ENCODE results near the gene APC2. TPM values are rescaled to one million over a fixed set of nuclear protein-coding genes. Genes with fewer than 3 reads are reported as not detected.

APC2 gene
- total RNA-seq, 1 experiment from 2014 or later, result 0.68 TPM

DNA sequence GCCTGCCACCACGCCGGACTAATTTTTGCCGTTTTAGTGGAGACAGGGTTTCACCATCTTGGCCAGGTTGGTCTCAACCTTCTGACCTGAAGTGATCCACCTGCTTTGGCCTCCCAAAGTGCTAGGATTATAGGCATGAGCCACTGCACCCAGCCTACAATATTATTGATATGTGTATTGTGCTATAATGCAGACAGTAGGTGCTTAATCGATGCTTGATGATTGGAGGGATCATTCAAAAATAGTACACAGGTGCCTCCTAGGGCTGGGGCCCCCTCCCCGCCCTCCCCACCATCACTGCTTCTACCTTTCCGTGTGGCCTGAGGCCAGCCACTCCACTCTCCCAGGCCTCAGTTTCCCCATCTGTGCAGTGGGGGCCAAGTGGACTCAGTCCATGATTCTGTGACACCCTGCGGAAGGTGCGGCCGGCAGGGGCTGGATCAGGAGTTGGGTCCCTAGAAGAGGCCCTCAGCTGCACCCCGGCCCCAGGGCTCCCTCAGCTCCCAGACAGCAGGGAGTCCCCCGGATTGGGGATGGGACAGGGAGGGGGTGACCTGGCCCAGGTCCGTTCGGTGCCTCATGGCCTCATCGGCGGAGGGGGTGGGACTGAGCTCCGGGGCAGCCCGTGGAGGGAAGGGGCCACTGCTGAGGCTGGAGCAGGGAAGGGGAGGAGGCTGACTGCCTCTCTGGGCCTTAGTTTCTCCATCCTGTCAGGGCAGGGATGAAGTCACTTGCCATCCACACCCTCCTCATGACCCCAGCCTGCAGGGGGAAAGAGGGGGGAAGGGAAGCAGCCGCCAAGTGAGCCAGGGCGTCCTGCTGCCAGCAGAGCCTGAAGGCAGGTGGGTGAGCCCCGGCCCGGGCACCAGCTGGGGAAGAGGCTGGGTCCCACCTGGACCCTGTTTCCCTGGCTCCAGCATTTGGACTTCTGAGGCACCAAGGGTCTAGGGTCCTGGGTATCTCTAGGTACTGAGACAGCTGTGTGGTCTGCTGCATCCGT is 61.7 kb downstream of the APC2 start:
- Histone ChIP-seq H3K79me1 (ENCODE audit: insufficient read depth, low read depth, low read length, poor library complexity, severe bottlenecking) (no peaks in the 10 kb centered on the region), H3K56ac (ENCODE audit: insufficient read length, low read depth, low read length) (no peak overlapping the region), H4K91ac (ENCODE audit: insufficient read length, low read depth, low read length) (no peak overlapping the region), H2AK5ac (ENCODE audit: insufficient read length, low read length) (no peak overlapping the region), H3T11ph (ENCODE audit: low read length) (no peak overlapping the region), H3K9ac (ENCODE audit: extremely low read depth, insufficient read length, low read length) (no peak overlapping the region), H4K20me1 (ENCODE audit: control insufficient read depth, insufficient read depth, insufficient read length) (no peaks in the 10 kb centered on the region), H3K4me2 (ENCODE audit: insufficient read depth, insufficient read length, low read length) (no peak overlapping the region), H3K4ac (ENCODE audit: low read depth, low read length) (no peak overlapping the region), H2BK15ac (ENCODE audit: low read depth, low read length) (no peak overlapping the region), H3K4me1 (ENCODE audit: insufficient read depth, low read length) (no peaks in the 10 kb centered on the region), H2BK120ac (ENCODE audit: low read depth, low read length, poor library complexity, severe bottlenecking) (no peak overlapping the region), H3K18ac (ENCODE audit: insufficient read length, low read depth, low read length) (no peak overlapping the region), H4K5ac (ENCODE audit: insufficient read length, low read depth, low read length) (no peak overlapping the region), H3K9me3 (ENCODE audit: control insufficient read depth, low read depth, low read length) (no peaks in the 10 kb centered on the region), H3K23ac (ENCODE audit: insufficient read length, low read depth, low read length) (no peak overlapping the region), H3K14ac (ENCODE audit: insufficient read depth, low read length) (no peak overlapping the region), H3K27me3 (ENCODE audit: insufficient read depth, low read length) (no peaks in the 10 kb centered on the region), H3K27ac (ENCODE audit: insufficient read length, low read depth, low read length) (no peak overlapping the region), H2AFZ (ENCODE audit: low read length) (no peak overlapping the region), H2BK5ac (ENCODE audit: insufficient read length, low read length) (no peak overlapping the region), H2BK12ac (ENCODE audit: insufficient read length, low read depth, low read length) (no peak overlapping the region), H2BK20ac (ENCODE audit: low read depth, low read length, poor library complexity, severe bottlenecking) (no peak overlapping the region), H3K23me2 (ENCODE audit: insufficient read length, low read depth, low read length, poor library complexity, severe bottlenecking) (peaks cover 4% of the 10 kb centered on the region), H4K8ac (replicated peaks; ENCODE audit: insufficient read length, low read depth, low read length) (no peak overlapping the region), H3K79me2 (ENCODE audit: insufficient read depth, low read length) (no peaks in the 10 kb centered on the region)
- Mint-ChIP-seq H3K4me1 (peaks cover 13 to 17% of the 10 kb centered on the region in 2 experiments), H3K27ac (no peak overlapping the region), H3K9me3 (peaks cover 0 to 9% of the 10 kb centered on the region in 2 experiments; a peak in 1 of 5 replicates), H3K36me3 (ENCODE audit: insufficient read depth in 1 of 3, low read depth in 3 of 3) (no peaks in the 10 kb centered on the region), H3K4me3 (no peak overlapping the region; a peak in 1 of 5 replicates), H3K27me3 (ENCODE audit: low read depth) (peaks cover 65% of the 10 kb centered on the region)
- TF ChIP-seq, protein P1, sequence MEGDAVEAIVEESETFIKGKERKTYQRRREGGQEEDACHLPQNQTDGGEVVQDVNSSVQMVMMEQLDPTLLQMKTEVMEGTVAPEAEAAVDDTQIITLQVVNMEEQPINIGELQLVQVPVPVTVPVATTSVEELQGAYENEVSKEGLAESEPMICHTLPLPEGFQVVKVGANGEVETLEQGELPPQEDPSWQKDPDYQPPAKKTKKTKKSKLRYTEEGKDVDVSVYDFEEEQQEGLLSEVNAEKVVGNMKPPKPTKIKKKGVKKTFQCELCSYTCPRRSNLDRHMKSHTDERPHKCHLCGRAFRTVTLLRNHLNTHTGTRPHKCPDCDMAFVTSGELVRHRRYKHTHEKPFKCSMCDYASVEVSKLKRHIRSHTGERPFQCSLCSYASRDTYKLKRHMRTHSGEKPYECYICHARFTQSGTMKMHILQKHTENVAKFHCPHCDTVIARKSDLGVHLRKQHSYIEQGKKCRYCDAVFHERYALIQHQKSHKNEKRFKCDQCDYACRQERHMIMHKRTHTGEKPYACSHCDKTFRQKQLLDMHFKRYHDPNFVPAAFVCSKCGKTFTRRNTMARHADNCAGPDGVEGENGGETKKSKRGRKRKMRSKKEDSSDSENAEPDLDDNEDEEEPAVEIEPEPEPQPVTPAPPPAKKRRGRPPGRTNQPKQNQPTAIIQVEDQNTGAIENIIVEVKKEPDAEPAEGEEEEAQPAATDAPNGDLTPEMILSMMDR (conservative IDR thresholded peaks at IDR 0.05), result no peak
- WGBS (ENCODE audit: extremely low coverage, insufficient read length, low lambda C conversion rate), result no CpG with 5 or more reads among the region's 22 CpGs
- DNase-seq, result no peak
